A549 (cell line): Measurements from ENCODE around the gene GUCA1A. TPM values are rescaled to one million over a fixed set of nuclear protein-coding genes. Genes with fewer than 3 reads are reported as not detected.

Experiments
- ATAC-seq, 2 experiments: fragments of 200-7000 bp in 1 of 2; fragments of >200 bp in 1 of 2; cut with Nextera tagmentation in 1 of 2; cut with Tn5 transposase in 1 of 2; 3 replicates each; pipeline versions ENCODE4 v1.8.0 to v1.9.1; 2018 to 2020; ENCODE audit warnings: mild to moderate bottlenecking in 1 of 2, moderate library complexity in 1 of 2
- CTCF ChIA-PET: fragments of 300-600 bp; sonication (Branson Sonifier 250); formaldehyde crosslinking; extraction: SDS; loops from one replicate; lab custom pipeline; 2021; ENCODE audit warnings: antibody characterized with exemption, inconsistent platforms; lab: Yijun Ruan, JAX
- POLR2A ChIA-PET: fragments of 350-600 bp; formaldehyde crosslinking; extraction: SDS; loops from one replicate; lab custom pipeline; 2021; ENCODE audit warnings: antibody characterized with exemption, inconsistent platforms; lab: Yijun Ruan, JAX
- DNase-seq, 2 experiments: peaks; one replicate each; pipeline versions ENCODE4 v3.0.0 to v3.0.0-alpha.2; 2011 to 2016; ENCODE audit warnings: low read depth in 1 of 2, low spot score in 1 of 2
- FAIRE-seq: peaks from 2 replicates; lab custom pipeline; 2011; peaks lifted over from hg19 to GRCh38; lab: Jason Lieb, UNC
- H3K27ac ChIP-seq, 2 experiments: fragments of >200 bp; sonication (Bioruptor Twin); formaldehyde crosslinking; 3 replicates each; pipeline ENCODE4 v1.5.1; 2016 to 2017
- H3K4me1 ChIP-seq: fragments of >200 bp; sonication (Bioruptor Twin); formaldehyde crosslinking; 3 replicates; pipeline ENCODE4 v1.6.1; 2016
- H3K4me2 ChIP-seq: fragments of >200 bp; sonication (Bioruptor Twin); formaldehyde crosslinking; 3 replicates; pipeline ENCODE4 v1.6.1; 2016
- H3K4me3 ChIP-seq: fragments of >200 bp; sonication (Bioruptor Twin); formaldehyde crosslinking; 3 replicates; pipeline ENCODE4 v1.5.1; 2016
- H3K9me3 ChIP-seq: fragments of >200 bp; sonication (Bioruptor Twin); formaldehyde crosslinking; 3 replicates; pipeline ENCODE4 v1.6.1; 2016
- BHLHE40 ChIP-seq: IDR thresholded peaks from 2 replicates; pipeline ENCODE4 v1.6.1; 2012; ENCODE audit warnings: low read depth, low read length, inconsistent platforms
- CHD4 ChIP-seq: fragments of 200-600 bp; sonication (generic); IDR thresholded peaks from 2 replicates; pipeline ENCODE4 v1.6.1; 2016; ENCODE audit warnings: antibody characterized with exemption, mild to moderate bottlenecking, borderline replicate concordance
- EHF ChIP-seq: fragments of 250-450 bp; sonication (Bioruptor Pico); IDR thresholded peaks from 2 replicates; pipeline ENCODE4 v1.5.0; 2020; ENCODE audit warnings: mild to moderate bottlenecking
- FOSB ChIP-seq: fragments of 250-450 bp; sonication (Bioruptor Pico); IDR thresholded peaks from 2 replicates; pipeline ENCODE4 v1.5.0; 2020; ENCODE audit warnings: mild to moderate bottlenecking, moderate library complexity
- HDAC2 ChIP-seq: fragments of 200-600 bp; sonication (generic); IDR thresholded peaks from 2 replicates; pipeline ENCODE4 v1.6.1; 2016
- HEYL ChIP-seq: fragments of 250-450 bp; sonication (Bioruptor Pico); IDR thresholded peaks from 2 replicates; pipeline ENCODE4 v1.8.0; 2021; ENCODE audit warnings: mild to moderate bottlenecking, moderate library complexity
- HOXA7 ChIP-seq: fragments of 250-450 bp; sonication (Bioruptor Pico); IDR thresholded peaks from 2 replicates; pipeline ENCODE4 v1.5.0; 2020; ENCODE audit warnings: mild to moderate bottlenecking, moderate library complexity
- HOXB5 ChIP-seq: fragments of 250-450 bp; sonication (Bioruptor Pico); IDR thresholded peaks from 2 replicates; pipeline ENCODE4 v1.5.0; 2020; ENCODE audit warnings: mild to moderate bottlenecking, moderate library complexity
- JUNB ChIP-seq: fragments of >200 bp; sonication (Bioruptor Twin); formaldehyde crosslinking; IDR thresholded peaks from 2 replicates; pipeline ENCODE4 v1.6.1; 2016
- KDM5A ChIP-seq: fragments of 200-600 bp; sonication (generic); IDR thresholded peaks from 2 replicates; pipeline ENCODE4 v1.6.1; 2016; ENCODE audit warnings: antibody characterized with exemption, mild to moderate bottlenecking
- MAZ ChIP-seq: fragments of 150-350 bp; IDR thresholded peaks from 2 replicates; pipeline ENCODE4 v1.6.1; 2014; ENCODE audit warnings: antibody characterized with exemption, low read depth, low read length, borderline replicate concordance
- NFE2L2 ChIP-seq: fragments of 150-350 bp; conservative IDR thresholded peaks from 2 replicates; pipeline ENCODE4 v1.6.1; 2014; ENCODE audit warnings: low read length
- PHF8 ChIP-seq: fragments of 200-600 bp; sonication (generic); IDR thresholded peaks from 2 replicates; pipeline ENCODE4 v1.6.1; 2016; ENCODE audit warnings: low read depth, mild to moderate bottlenecking, antibody characterized with exemption, moderate library complexity, borderline replicate concordance
- POLR2A ChIP-seq: IDR thresholded peaks from 2 replicates; pipeline ENCODE4 v1.6.1; 2012; ENCODE audit warnings: mild to moderate bottlenecking, low read length
- POLR2AphosphoS2 ChIP-seq: conservative IDR thresholded peaks from 2 replicates; pipeline ENCODE4 v1.6.1; 2012; ENCODE audit warnings: low read length, improper control_type of control experiment, inconsistent platforms
- RCOR1 ChIP-seq: fragments of 150-350 bp; IDR thresholded peaks from 2 replicates; pipeline ENCODE4 v1.6.1; 2014; ENCODE audit warnings: antibody characterized with exemption, low read length, low read depth
- SMC3 ChIP-seq: fragments of >200 bp; sonication (Bioruptor Twin); formaldehyde crosslinking; IDR thresholded peaks from 3 replicates; pipeline ENCODE4 v1.6.1; 2018; ENCODE audit warnings: inconsistent platforms
- ZC3H11A ChIP-seq: fragments of 450-650 bp; IDR thresholded peaks from 2 replicates; pipeline ENCODE4 v1.6.1; 2014; ENCODE audit warnings: antibody characterized with exemption, mild to moderate bottlenecking
- ZFP36 ChIP-seq: fragments of 450-650 bp; IDR thresholded peaks from 2 replicates; pipeline ENCODE4 v1.6.1; 2014; ENCODE audit warnings: borderline replicate concordance; ENCODE audit not compliant: partially characterized antibody
- ZNF302 ChIP-seq: fragments of 250-450 bp; sonication (Bioruptor Pico); IDR thresholded peaks from 2 replicates; pipeline ENCODE4 v1.9.0; 2021; ENCODE audit warnings: inconsistent platforms, mild to moderate bottlenecking, moderate library complexity
- WGBS: methylation state at CpG from one replicate; pipeline ENCODE4 v1.1.6; 2017; ENCODE audit errors: missing lambda C conversion rate; 5-methylcytosine and 5-hydroxymethylcytosine counted together
- polyA plus RNA-seq, 4 experiments: library from polyadenylated mRNA; depleted of rRNA in 3 of 4; stranded (reverse); fragments of >200 nt; fragmentation: RNase III in 1 of 4; extraction: RNeasy Plus Mini Kit Qiagen cat#74134 plus additional on column Dnase treatment in 1 of 4; gene quantifications; 2 replicates in 3 of 4; 3 replicates in 1 of 4; pipeline ENCODE4 v1.2.3, GENCODE V29; 2011 to 2017
- TF ChIP-seq, protein P1 (sequence below): fragments of 150-350 bp; IDR thresholded peaks from 2 replicates; pipeline ENCODE4 v1.6.1; 2014; ENCODE audit warnings: low read depth, mild to moderate bottlenecking, low read length
- TF ChIP-seq, protein P2 (sequence below): fragments of 250-450 bp; sonication (Bioruptor Pico); IDR thresholded peaks from 2 replicates; pipeline ENCODE4 v1.5.0; 2020; ENCODE audit warnings: low read depth, mild to moderate bottlenecking, moderate library complexity

The GUCA1A gene
- polyA plus RNA-seq, 2 of the 4 experiments (the other 2 are of a cell fraction): not detected

DNA sequence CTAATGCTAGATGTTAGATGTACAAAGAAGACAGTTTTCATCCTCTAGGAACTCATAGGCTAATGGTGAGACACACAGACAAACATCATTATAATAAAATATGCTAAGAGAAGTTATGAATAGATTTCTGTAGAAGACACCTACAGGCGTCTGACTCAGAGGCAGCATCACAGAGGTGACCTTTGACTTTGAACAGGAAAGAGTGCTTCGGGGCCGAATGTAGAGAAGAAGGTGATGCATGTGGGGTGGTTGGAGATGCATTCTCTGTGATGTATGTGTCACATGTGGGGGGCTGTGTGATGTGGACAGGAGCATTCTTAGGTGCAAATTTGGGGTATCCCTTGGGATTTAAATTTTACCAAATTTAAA is 6.8 kb downstream of the GUCA1A start:
- peaks cover 5% of the 10 kb centered on the region; the same call in 1 of the 3 replicates for H3K4me1 ChIP-seq
- no peaks in the 10 kb centered on the region for H3K9me3 ChIP-seq
- POLR2A ChIA-PET: no interaction called here
- no peak for ATAC-seq
- CTCF ChIA-PET: interaction anchor here (2.3 kb wide), 1 partner anchor 34 kb away, joined by 9 read pairs; no protein-coding TSS in a partner anchor
- no peak for FAIRE-seq
- no peak overlapping the region for H3K4me3 ChIP-seq
- no peak for DNase-seq
- 22% methylated on average over 3 of the region's 3 CpGs for WGBS
- TF ChIP-seq RCOR1: no peak
- no peak for TF ChIP-seq FOSB (CRISPR knock-in tag)
- TF ChIP-seq BHLHE40: no peak
- no peak for TF ChIP-seq JUNB
- TF ChIP-seq ZC3H11A: no peak
- no peak for TF ChIP-seq PHF8
- TF ChIP-seq HEYL (CRISPR knock-in tag): no peak
- no peak for TF ChIP-seq POLR2AphosphoS2
- TF ChIP-seq NFE2L2: no peak
- TF ChIP-seq ZFP36: no peak
- TF ChIP-seq HDAC2: no peak
- no peak for TF ChIP-seq MAZ
- no peak for TF ChIP-seq CHD4
- TF ChIP-seq ZNF302 (CRISPR knock-in tag): no peak
- no peak for TF ChIP-seq EHF (CRISPR knock-in tag)
- no peak for TF ChIP-seq KDM5A
- TF ChIP-seq, all 56 proteins: peak for 0
- Histone ChIP-seq H3K4me2 (no peak overlapping the region), H3K27ac (no peak overlapping the region)

DNA sequence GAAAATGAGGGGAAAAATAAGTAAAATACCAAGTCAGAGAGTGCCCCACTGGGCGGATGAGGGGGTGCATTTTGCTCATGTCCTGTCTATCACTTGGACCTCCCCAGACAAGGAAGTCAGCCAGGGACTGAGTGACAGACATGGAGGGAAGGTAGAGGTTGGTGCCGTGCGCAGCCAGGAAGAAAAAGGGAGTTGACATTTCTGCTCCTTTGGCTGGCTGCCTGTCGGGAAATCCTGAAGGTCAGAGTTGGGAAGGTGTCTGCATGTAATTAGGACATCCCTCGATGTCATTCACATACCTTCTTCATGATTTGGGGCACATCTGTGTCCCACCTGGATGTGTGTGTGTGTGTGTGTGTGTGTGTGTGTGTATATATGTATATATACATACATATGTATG is 8.9 kb downstream of the GUCA1A start:
- ATAC-seq (no peak), DNase-seq (no peak), FAIRE-seq (no peak)
- no peak overlapping the region for H3K4me2 ChIP-seq
- no peak for TF ChIP-seq HEYL (CRISPR knock-in tag)
- 66% methylated on average over 5 of the region's 5 CpGs for WGBS
- H3K9me3 ChIP-seq: no peaks in the 10 kb centered on the region
- H3K4me3 ChIP-seq: no peak overlapping the region
- no peak overlapping the region for H3K27ac ChIP-seq
- POLR2A ChIA-PET: no interaction called here
- CTCF ChIA-PET: interaction anchor here (1.0 to 1.5 kb wide), 2 partner anchors 9 to 15 kb away, joined by 4 read pairs; partner anchors contain the start of gene GUCA1A
- peaks cover 5% of the 10 kb centered on the region; the same call in 1 of the 3 replicates for H3K4me1 ChIP-seq

DNA sequence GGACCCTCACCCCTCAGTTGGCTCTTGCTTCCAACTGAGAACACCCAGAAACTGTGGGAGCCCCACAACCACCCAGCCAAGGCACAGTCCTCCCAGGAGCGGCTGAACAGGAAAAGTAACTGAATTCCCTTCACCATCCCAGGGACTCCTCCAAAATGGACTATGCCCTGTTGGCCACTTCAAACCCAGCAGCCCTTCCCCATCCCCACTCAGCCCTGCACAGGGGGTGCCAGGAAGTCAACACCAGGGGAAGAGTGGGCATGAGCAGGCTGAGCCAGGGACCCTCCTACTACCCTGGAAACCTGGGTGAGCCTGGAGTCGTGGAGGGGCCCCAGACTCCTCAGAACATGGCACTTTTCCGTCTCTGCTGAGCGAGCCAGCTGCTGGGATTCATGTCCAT is 11.3 kb downstream of the GUCA1A start:
- no peak for DNase-seq
- POLR2A ChIA-PET: no interaction called here

More for the DNA sequence above, 11.3 kb downstream of the GUCA1A start:
- peaks cover 5% of the 10 kb centered on the region; the same call in 1 of the 3 replicates for H3K4me1 ChIP-seq
- no peak for FAIRE-seq
- CTCF ChIA-PET: interaction anchor here (0.7 to 1.1 kb wide), 2 partner anchors 18 to 154 kb away, joined by 3 to 4 read pairs; no protein-coding TSS in a partner anchor
- TF ChIP-seq SMC3 (no peak), HDAC2 (no peak), KDM5A (no peak), EHF (CRISPR knock-in tag) (no peak), POLR2A (no peak), POLR2AphosphoS2 (no peak), HOXA7 (CRISPR knock-in tag) (no peak), HOXB5 (CRISPR knock-in tag) (no peak)
- TF ChIP-seq, protein P1, sequence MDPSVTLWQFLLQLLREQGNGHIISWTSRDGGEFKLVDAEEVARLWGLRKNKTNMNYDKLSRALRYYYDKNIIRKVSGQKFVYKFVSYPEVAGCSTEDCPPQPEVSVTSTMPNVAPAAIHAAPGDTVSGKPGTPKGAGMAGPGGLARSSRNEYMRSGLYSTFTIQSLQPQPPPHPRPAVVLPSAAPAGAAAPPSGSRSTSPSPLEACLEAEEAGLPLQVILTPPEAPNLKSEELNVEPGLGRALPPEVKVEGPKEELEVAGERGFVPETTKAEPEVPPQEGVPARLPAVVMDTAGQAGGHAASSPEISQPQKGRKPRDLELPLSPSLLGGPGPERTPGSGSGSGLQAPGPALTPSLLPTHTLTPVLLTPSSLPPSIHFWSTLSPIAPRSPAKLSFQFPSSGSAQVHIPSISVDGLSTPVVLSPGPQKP: no peak
- TF ChIP-seq, protein P2, sequence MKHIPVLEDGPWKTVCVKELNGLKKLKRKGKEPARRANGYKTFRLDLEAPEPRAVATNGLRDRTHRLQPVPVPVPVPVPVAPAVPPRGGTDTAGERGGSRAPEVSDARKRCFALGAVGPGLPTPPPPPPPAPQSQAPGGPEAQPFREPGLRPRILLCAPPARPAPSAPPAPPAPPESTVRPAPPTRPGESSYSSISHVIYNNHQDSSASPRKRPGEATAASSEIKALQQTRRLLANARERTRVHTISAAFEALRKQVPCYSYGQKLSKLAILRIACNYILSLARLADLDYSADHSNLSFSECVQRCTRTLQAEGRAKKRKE (CRISPR knock-in tag): no peak
- WGBS: 75% methylated on average over 4 of the region's 4 CpGs
- no peaks in the 10 kb centered on the region for H3K9me3 ChIP-seq
- no peak overlapping the region for H3K4me2 ChIP-seq
- ATAC-seq: no peak
- no peak overlapping the region for H3K4me3 ChIP-seq
- H3K27ac ChIP-seq: no peak overlapping the region
